Astrocyte (in vitro differentiated cells and primary cell): ENCODE results near the gene DUS1L. TPM values are rescaled to one million over a fixed set of nuclear protein-coding genes. Genes with fewer than 3 reads are reported as not detected.

Experiments
- DNase-seq: peaks from one replicate; pipeline ENCODE4 v3.0.0-alpha.2; 2010; ENCODE audit warnings: low read depth
- FAIRE-seq: peaks from 2 replicates; lab custom pipeline; 2011; peaks lifted over from hg19 to GRCh38; lab: Jason Lieb, UNC
- H2AFZ ChIP-seq: 2 replicates; pipeline ENCODE4 v1.6.0; 2012; ENCODE audit warnings: low read depth, low read length, inconsistent platforms
- H3K27ac ChIP-seq: 2 replicates; pipeline ENCODE4 v1.5.1; 2011; ENCODE audit warnings: low read depth, low read length, inconsistent platforms
- H3K27me3 ChIP-seq: 2 replicates; pipeline ENCODE4 v1.6.0; 2011; ENCODE audit warnings: low read length, inconsistent platforms; ENCODE audit not compliant: insufficient read depth
- H3K36me3 ChIP-seq: 2 replicates; pipeline ENCODE4 v1.5.1; 2011; ENCODE audit warnings: low read length, inconsistent platforms; ENCODE audit not compliant: insufficient read depth
- H3K4me1 ChIP-seq: 2 replicates; pipeline ENCODE4 v1.5.1; 2011; ENCODE audit warnings: low read length, inconsistent platforms; ENCODE audit not compliant: insufficient read depth
- H3K4me2 ChIP-seq: 2 replicates; pipeline ENCODE4 v1.6.0; 2012; ENCODE audit warnings: low read length, inconsistent platforms
- H3K4me3 ChIP-seq: 2 replicates; pipeline ENCODE4 v1.5.1; 2011; ENCODE audit warnings: low read depth, mild to moderate bottlenecking, low read length, inconsistent platforms; ENCODE audit not compliant: insufficient read depth
- H3K79me2 ChIP-seq: 2 replicates; pipeline ENCODE4 v1.6.0; 2012; ENCODE audit warnings: mild to moderate bottlenecking, low read length, inconsistent platforms; ENCODE audit not compliant: insufficient read depth
- H3K9ac ChIP-seq: 2 replicates; pipeline ENCODE4 v1.6.0; 2012; ENCODE audit warnings: mild to moderate bottlenecking, low read length, inconsistent platforms
- H3K9me3 ChIP-seq: 2 replicates; pipeline ENCODE4 v1.5.1; 2012; ENCODE audit warnings: low read depth, mild to moderate bottlenecking, low read length, inconsistent platforms; ENCODE audit not compliant: insufficient read depth
- H4K20me1 ChIP-seq: 2 replicates; pipeline ENCODE4 v1.6.0; 2012; ENCODE audit warnings: low read length, inconsistent platforms; ENCODE audit not compliant: insufficient read depth
- H3K27ac Mint-ChIP-seq: one replicate; pipeline ENCODE4 v1.8.0; 2021; ENCODE audit warnings: mild to moderate bottlenecking, mixed read lengths; ENCODE audit not compliant: unreplicated experiment
- H3K27me3 Mint-ChIP-seq: one replicate; pipeline ENCODE4 v1.8.0; 2021; ENCODE audit warnings: low read depth, mixed read lengths; ENCODE audit not compliant: unreplicated experiment
- H3K36me3 Mint-ChIP-seq: one replicate; pipeline ENCODE4 v1.8.0; 2021; ENCODE audit warnings: low read depth, mixed read lengths; ENCODE audit not compliant: unreplicated experiment
- H3K4me1 Mint-ChIP-seq: one replicate; pipeline ENCODE4 v1.8.0; 2021; ENCODE audit warnings: low read depth, mixed read lengths; ENCODE audit not compliant: unreplicated experiment
- H3K4me3 Mint-ChIP-seq: one replicate; pipeline ENCODE4 v1.8.0; 2021; ENCODE audit warnings: mild to moderate bottlenecking, moderate library complexity, mixed read lengths; ENCODE audit not compliant: unreplicated experiment
- H3K9me3 Mint-ChIP-seq: one replicate; pipeline ENCODE4 v1.8.0; 2021; ENCODE audit warnings: mild to moderate bottlenecking, mixed read lengths; ENCODE audit not compliant: unreplicated experiment
- EZH2 ChIP-seq: IDR thresholded peaks from 2 replicates; pipeline ENCODE4 v1.6.1; 2012; ENCODE audit warnings: mild to moderate bottlenecking, low read length, inconsistent platforms; ENCODE audit not compliant: insufficient read depth
- total RNA-seq: library from RNA; stranded (reverse); gene quantifications from 2 replicates; pipeline ENCODE4 v1.2.1, GENCODE V29; 2021
- TF ChIP-seq, protein P1 (sequence below): IDR thresholded peaks from 2 replicates; pipeline ENCODE4 v1.5.1; 2011; ENCODE audit warnings: low read depth, mild to moderate bottlenecking, inconsistent platforms, low read length, moderate library complexity; ENCODE audit not compliant: insufficient read depth

DUS1L gene
- total RNA-seq, 1 donor from 2014 or later: 55.1 TPM

DNA sequence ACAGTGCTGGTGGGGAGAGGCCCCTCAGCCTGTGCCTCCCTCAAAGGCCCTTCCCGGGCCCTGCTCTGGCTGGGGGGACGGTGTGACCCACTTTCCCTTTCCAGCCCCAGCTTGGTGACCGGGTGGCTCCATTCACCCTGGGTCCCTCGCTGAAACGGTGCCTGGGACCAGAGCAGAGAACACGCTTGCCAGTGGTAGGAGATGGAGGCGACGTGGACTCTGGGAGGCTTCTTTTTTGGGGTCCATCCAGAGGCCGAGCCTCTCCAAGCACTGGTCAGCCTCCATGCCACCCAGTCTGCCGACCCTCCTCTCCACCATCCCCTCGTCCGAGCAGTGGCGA lies 50.7 kb downstream of the DUS1L start:
- H3K36me3 ChIP-seq: no peaks in the 10 kb centered on the region
- H3K4me1 ChIP-seq: no peaks in the 10 kb centered on the region
- DNase-seq (no peak), FAIRE-seq (no peak)
- H3K4me2 ChIP-seq: no peak overlapping the region
- no peak overlapping the region for H2AFZ ChIP-seq
- TF ChIP-seq, protein P1, sequence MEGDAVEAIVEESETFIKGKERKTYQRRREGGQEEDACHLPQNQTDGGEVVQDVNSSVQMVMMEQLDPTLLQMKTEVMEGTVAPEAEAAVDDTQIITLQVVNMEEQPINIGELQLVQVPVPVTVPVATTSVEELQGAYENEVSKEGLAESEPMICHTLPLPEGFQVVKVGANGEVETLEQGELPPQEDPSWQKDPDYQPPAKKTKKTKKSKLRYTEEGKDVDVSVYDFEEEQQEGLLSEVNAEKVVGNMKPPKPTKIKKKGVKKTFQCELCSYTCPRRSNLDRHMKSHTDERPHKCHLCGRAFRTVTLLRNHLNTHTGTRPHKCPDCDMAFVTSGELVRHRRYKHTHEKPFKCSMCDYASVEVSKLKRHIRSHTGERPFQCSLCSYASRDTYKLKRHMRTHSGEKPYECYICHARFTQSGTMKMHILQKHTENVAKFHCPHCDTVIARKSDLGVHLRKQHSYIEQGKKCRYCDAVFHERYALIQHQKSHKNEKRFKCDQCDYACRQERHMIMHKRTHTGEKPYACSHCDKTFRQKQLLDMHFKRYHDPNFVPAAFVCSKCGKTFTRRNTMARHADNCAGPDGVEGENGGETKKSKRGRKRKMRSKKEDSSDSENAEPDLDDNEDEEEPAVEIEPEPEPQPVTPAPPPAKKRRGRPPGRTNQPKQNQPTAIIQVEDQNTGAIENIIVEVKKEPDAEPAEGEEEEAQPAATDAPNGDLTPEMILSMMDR: no peak
- TF ChIP-seq EZH2: no peak
- no peaks in the 10 kb centered on the region for H3K9me3 Mint-ChIP-seq
- H3K79me2 ChIP-seq: peaks cover under 1% of the 10 kb centered on the region
- H3K27ac Mint-ChIP-seq: no peak overlapping the region
- no peaks in the 10 kb centered on the region for H3K9me3 ChIP-seq
- H3K9ac ChIP-seq: no peak overlapping the region
- no peaks in the 10 kb centered on the region for H3K27me3 Mint-ChIP-seq
- H3K27ac ChIP-seq: no peak overlapping the region
- no peaks in the 10 kb centered on the region for H3K27me3 ChIP-seq
- H4K20me1 ChIP-seq: peaks cover 6% of the 10 kb centered on the region
- no peak overlapping the region for H3K4me3 Mint-ChIP-seq
- H3K36me3 Mint-ChIP-seq: no peaks in the 10 kb centered on the region
- H3K4me3 ChIP-seq: no peak overlapping the region
- H3K4me1 Mint-ChIP-seq: no peaks in the 10 kb centered on the region

DNA sequence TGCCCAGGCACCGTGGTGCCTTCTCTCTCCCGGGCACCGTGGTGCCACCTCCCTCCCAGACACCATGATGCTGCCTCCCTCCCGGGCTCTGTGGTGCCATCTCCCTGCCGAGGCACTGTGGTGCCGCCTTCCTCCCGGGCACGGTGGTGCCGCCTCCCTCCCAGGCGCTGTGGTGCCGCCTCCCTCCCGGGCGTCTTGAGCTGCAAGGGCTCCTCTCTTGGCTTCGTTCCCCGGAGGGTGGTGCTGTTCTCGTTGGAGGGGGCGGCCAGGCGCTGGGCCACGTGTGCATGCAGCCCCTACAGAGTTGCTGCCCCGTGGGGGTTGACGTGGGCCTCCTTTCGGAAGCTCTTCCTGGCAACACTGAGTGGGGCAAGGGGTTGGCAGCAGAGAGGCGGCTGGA lies 51.2 kb downstream of the DUS1L start:
- H3K27ac ChIP-seq: no peak overlapping the region
- H3K4me2 ChIP-seq: no peak overlapping the region
- no peak overlapping the region for H3K9ac ChIP-seq
- H3K36me3 ChIP-seq: no peaks in the 10 kb centered on the region
- H3K27ac Mint-ChIP-seq: no peak overlapping the region
- no peaks in the 10 kb centered on the region for H3K27me3 Mint-ChIP-seq
- no peaks in the 10 kb centered on the region for H3K79me2 ChIP-seq
- H3K9me3 ChIP-seq: no peaks in the 10 kb centered on the region
- H3K36me3 Mint-ChIP-seq: no peaks in the 10 kb centered on the region
- H3K9me3 Mint-ChIP-seq: no peaks in the 10 kb centered on the region
- FAIRE-seq (no peak), DNase-seq (no peak)
- H4K20me1 ChIP-seq: peaks cover 2% of the 10 kb centered on the region
- no peak overlapping the region for H3K4me3 ChIP-seq
- TF ChIP-seq, protein P1: no peak
- no peak for TF ChIP-seq EZH2
- H3K4me3 Mint-ChIP-seq: no peak overlapping the region
- H2AFZ ChIP-seq: no peak overlapping the region
- no peaks in the 10 kb centered on the region for H3K4me1 Mint-ChIP-seq
- no peaks in the 10 kb centered on the region for H3K4me1 ChIP-seq
- H3K27me3 ChIP-seq: no peaks in the 10 kb centered on the region

DNA sequence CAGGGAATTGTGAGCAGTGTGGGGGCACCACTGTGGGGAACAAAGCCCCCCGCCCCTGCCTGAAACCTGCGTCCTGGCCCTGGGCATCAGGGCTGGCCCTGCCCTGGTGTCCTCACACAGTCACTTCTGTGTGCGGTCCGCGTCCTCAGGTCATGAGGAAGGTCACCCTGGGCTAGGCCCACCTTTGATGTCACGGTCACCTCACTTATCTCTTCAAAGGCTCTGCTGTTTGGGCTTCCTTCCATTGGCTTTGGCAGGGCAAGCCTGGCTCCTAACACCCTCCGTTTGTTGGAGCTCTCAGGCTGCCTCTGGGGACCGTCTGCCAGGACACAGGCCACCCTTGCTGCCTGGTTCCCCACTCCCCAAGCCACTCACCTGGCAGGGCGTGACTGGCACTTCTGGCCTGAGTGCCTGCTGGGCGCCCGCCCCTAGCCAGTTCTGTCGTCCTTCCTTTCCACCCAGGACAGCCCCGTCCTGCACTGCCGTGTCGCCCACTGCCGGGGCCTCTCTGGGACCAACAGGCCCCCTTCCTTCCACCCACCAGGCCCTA lies 51.8 kb downstream of the DUS1L start:
- Mint-ChIP-seq H3K4me3 (no peak overlapping the region), H3K27me3 (no peaks in the 10 kb centered on the region), H3K9me3 (no peaks in the 10 kb centered on the region), H3K36me3 (no peaks in the 10 kb centered on the region), H3K4me1 (no peaks in the 10 kb centered on the region), H3K27ac (no peak overlapping the region)
- H3K27ac ChIP-seq: no peak overlapping the region
- H3K36me3 ChIP-seq: no peaks in the 10 kb centered on the region
- no peak for DNase-seq
- no peaks in the 10 kb centered on the region for H3K27me3 ChIP-seq
- H3K9ac ChIP-seq: no peak overlapping the region
- no peaks in the 10 kb centered on the region for H3K4me1 ChIP-seq
- H3K4me2 ChIP-seq: no peak overlapping the region
- TF ChIP-seq, protein P1: no peak
- no peak for TF ChIP-seq EZH2
- FAIRE-seq: no peak
- no peaks in the 10 kb centered on the region for H3K9me3 ChIP-seq
- H4K20me1 ChIP-seq: no peaks in the 10 kb centered on the region
- H2AFZ ChIP-seq: no peak overlapping the region
- H3K4me3 ChIP-seq: no peak overlapping the region
- no peaks in the 10 kb centered on the region for H3K79me2 ChIP-seq
